D341Med (cell line): Measurements from ENCODE around the gene SCARF1.
"Not testable (repeated sequence)": the region's sequence is repeated elsewhere in the genome, so short reads cannot be mapped to it uniquely, and the experiment has no call there.

ENCODE experiments used
- DNase-seq: peaks from one replicate; pipeline ENCODE4 v3.0.0; 2012; ENCODE audit warnings: low spot score

The SCARF1 gene

GRCh38 chr17:1645207-1646171 is at the start of gene SCARF1:
TSS of gene SCARF1 (minus strand) at chr17:1645732. CDS start at chr17:1645697, 35 bp downstream.
- no peak for DNase-seq

- no peak for DNase-seq
These were observed 47.8 kb upstream of the SCARF1 start for GRCh38 chr17:1693339-1693738.

- no peak for DNase-seq
These were observed 45.2 kb upstream of the SCARF1 start for GRCh38 chr17:1690544-1691221.

GRCh38 chr17:1688405-1688804 is 42.9 kb upstream of the SCARF1 start:
- not testable (repeated sequence) for DNase-seq

- no peak for DNase-seq
These were observed 40.6 kb upstream of the SCARF1 start for GRCh38 chr17:1686086-1686485.

GRCh38 chr17:1684378-1685189 is 39.1 kb upstream of the SCARF1 start, which contains the start of gene PRPF8:
TSS of gene PRPF8 (minus strand) at chr17:1684867. CDS start at chr17:1684571, 296 bp downstream.
- peak; percentile 93 for DNase-seq

GRCh38 chr17:1683459-1683858 is 37.9 kb upstream of the SCARF1 start:
- no peak for DNase-seq

- DNase-seq = no peak
These were observed 30.9 kb upstream of the SCARF1 start for GRCh38 chr17:1676401-1676800.

GRCh38 chr17:1673041-1673785 is 27.7 kb upstream of the SCARF1 start:
- DNase-seq = no peak

- DNase-seq = not testable (repeated sequence)
These were observed 18.4 kb upstream of the SCARF1 start for GRCh38 chr17:1663934-1664333.

GRCh38 chr17:1661045-1661444 is 15.5 kb upstream of the SCARF1 start:
- DNase-seq = no peak

GRCh38 chr17:1658100-1658499 is 12.6 kb upstream of the SCARF1 start:
- no peak for DNase-seq

- DNase-seq = no peak
These were observed 8.2 kb upstream of the SCARF1 start for GRCh38 chr17:1653735-1654134.

GRCh38 chr17:1652794-1653193 is 7.3 kb upstream of the SCARF1 start:
- not testable (repeated sequence) for DNase-seq

GRCh38 chr17:1651559-1651844 is 6.0 kb upstream of the SCARF1 start:
- DNase-seq = no peak

- no peak for DNase-seq
These were observed 5.4 kb upstream of the SCARF1 start for GRCh38 chr17:1650731-1651558.

- DNase-seq = no peak
These were observed 4.4 kb upstream of the SCARF1 start, which contains the start of gene RILP for GRCh38 chr17:1649844-1650501. TSS of gene RILP (minus strand) at chr17:1649866. CDS start at chr17:1649804, 62 bp downstream.

- DNase-seq = peak; percentile 94
These were observed 3.7 kb upstream of the SCARF1 start for GRCh38 chr17:1648963-1649843.
